ENCODE results near the gene LTBP3.
A peak's percentile ranks its signal among the peaks of the same experiment; 100 is the strongest.

The LTBP3 gene

DNA sequence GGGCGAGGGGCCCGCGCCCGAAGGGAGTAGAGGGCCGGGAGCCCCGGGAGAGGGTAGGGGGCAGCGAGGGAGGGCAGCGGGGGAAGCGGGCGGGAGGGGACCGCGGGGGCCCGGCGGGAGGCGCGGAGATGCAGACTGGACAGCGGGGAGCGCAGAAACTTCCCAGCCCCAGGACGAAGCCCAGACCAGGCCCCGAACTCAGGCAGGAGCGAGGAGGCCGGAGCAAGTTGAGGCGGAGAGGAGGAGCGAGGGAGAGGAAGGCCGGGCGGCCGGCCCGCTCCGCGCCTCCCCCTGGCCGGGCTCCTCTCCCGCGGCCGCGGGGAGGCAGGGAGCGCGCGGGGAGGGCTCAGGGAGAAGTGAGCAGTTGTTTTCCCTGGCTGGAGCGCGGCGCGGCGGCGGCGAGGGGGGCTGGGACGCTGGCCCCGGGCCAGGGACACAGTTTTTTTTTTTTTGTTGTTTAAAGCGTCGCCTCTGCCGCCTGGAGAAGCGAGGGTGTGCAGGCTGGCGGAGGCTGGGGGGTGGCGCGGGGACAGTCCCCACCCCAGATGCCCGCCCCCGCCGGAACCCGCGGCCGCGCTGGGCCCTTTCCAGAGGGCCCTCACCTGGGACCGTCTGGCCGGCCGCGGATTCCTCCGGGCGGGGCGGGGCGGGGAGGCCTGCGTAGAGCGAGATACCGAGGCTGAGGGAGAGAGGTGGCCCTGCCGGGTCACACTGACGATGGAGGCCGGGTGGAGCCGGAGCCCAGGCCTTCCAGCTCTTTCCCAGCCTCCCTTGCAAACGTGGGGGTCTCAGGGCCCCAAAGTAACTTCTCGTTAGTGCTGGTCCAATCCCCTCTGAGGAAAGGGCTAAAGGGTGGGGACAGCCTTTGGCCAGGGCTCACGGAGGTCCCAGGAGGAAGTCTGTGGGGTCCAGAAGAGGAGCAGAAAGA, at the start of gene LTBP3:
Gene LTBP3, minus strand, starts transcription at position 358 of the 928 bp plus-strand sequence. CDS start 400 bp downstream, outside the sequence.
- peak; percentile 65 to 70 for DNase-seq (ENCODE audit: low read depth in 2 of 2)

DNA sequence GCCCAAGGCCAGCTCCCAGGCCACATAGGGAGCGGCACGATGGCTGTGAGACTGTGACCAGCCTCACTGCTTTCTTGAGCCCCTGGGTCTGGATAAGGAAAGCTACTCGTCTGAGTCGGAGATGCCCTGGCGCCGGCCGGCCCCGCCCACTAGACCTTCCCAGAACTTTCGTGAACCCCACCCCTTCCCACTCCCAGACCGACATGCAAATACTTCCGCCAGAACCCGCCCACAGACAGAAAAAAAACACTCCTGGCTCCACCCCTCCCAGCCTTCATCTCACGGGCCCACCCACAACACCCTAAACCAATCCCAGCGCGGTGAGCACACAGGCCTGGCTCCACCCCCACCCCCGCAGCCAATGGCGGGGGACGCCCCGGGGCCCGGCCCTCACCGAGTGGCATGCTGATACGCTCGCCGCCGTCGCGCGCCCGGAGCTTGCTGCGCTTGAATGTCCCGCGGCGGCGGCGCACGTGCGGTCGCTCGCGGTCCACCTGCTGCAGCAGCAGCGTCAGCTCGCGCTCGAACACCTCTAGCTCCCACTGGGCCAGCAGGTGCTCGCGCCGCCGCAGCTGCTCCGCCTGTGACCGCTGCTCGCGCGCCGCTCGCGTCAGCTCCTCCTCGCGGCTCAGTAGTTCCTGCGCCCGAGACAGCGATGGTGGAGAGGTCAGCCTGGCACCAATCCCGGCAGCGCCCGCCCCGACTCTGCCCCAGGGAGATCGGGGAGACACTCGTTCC, 48.9 kb upstream of the LTBP3 start:
- DNase-seq (ENCODE audit: low read depth in 2 of 2), result peak; percentile 94

DNA sequence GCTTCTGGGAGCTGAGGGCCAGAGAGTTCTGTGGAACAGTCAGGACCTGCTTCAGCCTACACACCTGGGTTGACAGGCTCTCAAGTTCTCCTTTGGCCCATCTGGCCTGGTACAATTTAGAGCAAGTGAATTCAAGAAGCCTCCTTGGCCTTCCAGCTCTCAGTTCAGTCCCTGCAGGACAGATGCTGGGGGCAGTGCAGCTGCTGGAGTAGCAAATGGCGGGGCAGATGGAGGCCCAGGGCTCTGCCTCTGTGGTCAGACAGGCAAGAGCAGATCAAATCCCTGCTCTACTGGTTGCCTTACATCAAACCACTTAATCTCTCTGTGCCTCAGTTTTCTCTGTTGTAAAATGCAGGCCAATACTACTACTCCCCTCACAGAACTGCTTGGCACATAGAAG, 46.1 kb upstream of the LTBP3 start:
- no peak for DNase-seq (ENCODE audit: low read depth in 2 of 2)

DNA sequence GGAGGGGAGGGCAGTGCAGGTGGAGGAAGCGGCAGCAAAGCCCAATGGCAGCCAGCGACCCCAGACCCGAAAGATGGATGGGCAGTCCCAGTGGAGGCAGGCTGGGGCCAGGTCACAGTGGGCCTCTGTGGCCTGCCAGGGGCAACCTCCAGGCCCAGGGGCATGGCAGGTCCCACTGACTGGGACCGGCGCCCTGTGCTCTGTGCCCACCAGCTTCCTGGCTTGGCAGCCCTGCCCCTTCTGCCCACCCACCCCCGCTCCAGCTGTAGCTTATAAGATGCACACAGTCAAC, 41.7 kb upstream of the LTBP3 start:
- DNase-seq (ENCODE audit: low read depth in 2 of 2), result no peak

DNA sequence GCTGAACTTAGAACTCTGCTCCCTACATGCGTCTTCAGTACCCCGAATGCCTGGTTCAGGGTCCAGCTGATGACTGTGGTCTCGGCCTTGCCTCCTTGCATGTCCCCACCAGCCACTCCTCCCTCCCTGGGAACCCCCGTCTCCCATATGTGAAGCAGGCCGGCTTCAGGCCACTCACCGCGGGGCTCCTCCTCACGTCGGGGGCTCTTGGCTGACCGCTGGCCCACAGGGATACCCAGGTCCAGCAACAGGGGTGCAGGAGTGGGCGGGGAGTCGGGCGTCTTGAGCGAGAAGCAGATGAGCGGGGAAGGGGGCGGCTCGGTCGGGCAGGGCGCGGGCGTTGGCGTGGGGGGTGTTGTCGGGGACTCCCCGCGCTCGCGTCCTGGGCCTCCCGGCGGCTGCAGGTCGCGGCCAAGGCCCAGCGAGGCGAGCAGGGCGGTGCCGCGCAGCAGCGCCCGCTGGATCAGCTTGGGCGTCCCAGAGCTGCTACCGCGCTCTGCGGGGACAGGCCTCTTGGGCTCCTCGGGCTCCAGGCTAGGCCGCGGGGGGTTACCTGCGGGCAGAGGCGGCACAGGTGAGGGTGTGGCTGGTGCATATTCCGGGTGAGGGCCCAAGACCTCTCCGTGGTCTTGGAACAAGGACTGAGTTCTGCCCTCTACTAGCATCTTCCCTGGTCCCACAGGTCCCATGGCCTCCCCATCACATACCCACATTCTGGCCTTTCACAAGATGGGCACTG, 41.2 kb upstream of the LTBP3 start:
- DNase-seq (ENCODE audit: low read depth in 2 of 2), result no peak

DNA sequence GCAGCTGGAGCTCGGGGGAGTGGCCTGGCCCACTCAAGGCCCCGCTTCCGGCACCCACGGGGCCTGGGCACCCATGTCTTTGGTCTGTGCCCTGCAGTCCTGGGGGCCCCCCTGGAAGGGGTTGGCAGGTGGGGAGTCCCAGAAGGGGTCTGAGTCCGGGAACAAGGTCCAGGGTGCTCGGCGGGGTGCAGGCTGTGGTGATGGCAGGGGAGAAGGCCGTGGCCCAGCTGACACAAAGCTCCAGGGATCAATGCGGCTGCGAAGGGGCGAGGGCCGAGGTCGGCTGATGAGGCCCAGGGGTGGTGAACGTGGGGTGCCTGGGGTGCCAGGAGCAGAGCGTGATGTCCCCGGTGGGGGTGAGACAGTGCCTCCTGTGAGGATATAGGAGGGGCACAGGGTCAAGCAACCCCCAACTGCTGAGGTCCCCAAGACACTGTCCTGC, 40.1 kb upstream of the LTBP3 start:
- no peak for DNase-seq (ENCODE audit: low read depth in 2 of 2)

DNA sequence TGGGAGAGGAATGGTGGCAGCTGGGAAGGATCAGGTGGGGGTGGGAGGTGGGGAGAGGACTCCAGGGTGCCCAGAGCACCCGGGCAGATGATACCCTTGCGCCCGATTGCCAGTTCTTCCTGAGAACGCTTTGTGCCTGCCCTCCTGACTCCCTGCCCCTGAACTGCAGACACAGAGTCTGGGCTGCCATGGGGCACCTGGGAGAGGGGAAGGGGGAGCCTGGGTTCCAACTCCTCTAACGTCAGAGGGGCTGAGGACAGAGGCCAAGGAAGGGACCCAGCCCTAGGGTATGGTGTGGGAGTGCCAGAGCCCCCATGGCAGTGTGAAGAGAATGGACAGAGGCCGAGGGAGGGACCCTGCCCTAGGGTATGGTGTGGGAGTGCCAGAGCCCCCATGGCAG, 38.4 kb upstream of the LTBP3 start:
- no peak for DNase-seq (ENCODE audit: low read depth in 2 of 2)

DNA sequence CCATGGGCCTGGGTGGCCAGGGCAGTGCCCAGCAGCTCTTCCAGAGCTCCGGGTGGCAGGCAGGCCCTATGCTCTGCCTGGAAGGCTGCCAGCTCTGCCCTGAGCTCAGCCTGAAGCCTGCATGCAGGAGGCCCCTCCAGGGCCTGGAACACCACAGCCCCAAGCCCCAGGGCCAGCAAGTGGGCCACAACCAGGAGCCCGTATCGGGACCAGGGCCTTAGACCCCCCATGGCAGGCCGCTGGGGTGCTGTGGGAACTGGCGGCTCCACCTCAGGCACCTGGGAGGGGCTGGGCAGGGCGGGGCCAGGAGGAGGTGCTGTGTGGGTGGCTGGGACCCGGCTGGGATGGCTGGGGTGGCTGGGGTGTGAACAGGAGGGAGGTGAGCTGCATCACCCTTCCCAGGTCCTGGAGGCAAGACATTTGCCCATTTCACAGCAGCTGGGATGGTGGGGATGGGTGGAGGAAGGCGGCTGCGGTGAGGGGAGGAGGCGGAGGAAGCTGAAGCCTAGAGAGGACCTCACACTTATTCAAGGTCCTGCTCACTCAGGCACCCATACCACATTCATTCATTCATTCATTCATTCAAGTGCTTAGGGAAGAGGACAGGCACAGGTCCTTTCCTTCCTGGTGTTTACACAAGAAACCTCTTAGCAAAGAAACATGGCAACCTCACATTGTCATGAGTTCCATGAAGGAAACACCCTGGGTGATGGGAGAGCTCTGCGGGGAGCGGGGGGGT, 37.6 kb upstream of the LTBP3 start, which contains the start of gene KCNK7:
Gene KCNK7, minus strand, starts transcription at position 258 of the 739 bp plus-strand sequence. Its CDS starts 28 bp downstream, at position 230.
- no peak for DNase-seq (ENCODE audit: low read depth in 2 of 2)

DNA sequence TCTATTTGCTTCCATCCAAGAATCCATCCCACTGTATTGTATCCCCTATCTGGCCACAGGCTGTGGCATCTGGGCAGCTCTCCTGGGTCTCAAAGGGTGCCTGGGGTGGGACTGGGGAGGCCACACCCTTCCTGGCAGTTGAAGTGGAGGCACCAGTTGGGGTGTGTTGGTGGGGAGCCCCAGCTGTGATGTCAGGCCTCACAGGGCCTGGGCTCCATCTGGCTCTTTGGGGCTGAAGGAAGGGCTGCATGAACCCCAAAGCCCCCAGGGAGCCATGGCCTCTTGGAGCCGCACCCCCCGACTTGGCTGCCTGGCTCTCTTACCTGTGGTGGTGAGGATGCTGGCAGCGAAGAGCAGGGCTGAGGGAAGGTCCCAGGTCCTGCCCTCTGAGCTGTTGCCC, 37.0 kb upstream of the LTBP3 start:
- DNase-seq (ENCODE audit: low read depth in 2 of 2), result no peak

DNA sequence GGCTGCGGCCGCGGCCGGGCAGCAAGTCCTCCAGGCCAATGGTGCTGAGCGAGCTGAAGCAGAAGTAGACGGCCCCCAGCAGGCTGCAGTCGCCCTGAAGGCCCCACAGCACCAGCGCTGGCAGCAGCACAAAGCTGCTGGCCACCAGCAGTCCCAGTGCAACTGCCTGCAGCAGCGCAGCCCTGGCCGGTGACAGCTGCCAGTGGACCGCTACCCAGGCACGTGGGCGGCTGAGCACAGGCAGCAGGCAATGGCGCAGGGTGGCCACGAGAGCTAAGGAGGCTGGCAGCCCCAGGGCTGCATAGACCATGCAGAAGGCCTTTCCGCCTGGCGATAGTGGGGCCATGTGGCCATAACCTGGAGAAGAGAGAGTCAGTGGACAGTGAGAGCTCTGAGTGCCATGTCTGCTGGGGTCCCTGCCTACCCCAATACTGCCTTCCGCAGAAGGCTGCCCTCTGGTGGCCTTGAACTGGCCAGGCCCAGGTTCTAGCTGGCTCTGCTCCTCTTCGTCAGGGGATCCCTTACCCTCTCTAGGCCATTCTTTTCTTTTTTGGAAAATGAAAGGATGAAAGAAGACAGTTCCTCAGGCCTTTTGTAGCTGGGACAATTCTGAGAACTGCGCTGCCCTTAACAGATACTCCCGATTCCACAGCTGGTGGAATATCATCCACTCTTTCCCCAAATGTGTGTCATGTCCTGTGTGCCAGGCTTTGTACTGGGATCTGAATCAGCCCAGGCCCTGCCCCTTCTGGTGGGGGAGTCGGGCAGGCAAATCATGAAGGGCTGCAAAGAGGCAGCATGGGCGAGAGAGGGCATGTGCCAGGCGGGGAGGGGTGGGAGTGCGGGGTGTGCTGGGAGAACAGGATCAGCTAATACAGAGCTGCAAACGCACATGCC, 35.6 kb upstream of the LTBP3 start:
- DNase-seq (ENCODE audit: low read depth in 2 of 2), result no peak

DNA sequence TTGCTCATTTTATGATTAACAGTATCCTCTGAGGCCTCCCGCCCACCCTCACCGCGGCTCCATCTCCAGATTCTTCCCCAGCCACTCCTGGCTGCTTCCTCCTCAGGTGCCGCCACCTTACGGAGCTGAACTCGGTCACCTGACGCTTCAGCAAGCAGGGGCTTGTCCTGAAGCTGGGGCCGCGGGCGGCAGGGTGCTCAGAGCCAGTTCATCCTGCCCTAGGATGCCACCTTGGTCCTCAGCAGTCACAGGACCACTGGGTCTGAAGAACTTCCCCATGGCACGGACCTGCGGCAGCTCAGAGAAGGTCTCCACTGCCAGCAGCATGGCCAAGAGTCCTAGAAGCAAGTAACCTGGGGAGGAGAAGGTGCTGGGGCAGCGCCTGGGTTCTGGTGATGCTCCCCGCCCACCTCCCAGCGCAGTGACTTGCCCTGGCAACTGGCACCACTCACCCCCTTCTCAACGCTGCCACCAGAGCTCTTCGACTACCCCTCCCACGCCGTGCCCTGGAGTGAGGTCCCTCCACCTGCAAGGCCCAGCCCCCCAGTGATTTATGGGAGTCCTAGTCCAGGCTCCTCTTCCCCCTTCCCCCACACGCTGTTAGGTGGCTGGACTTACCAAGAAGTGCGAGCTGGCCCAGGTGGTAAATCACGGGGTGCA, 34.8 kb upstream of the LTBP3 start:
- DNase-seq (ENCODE audit: low read depth in 2 of 2), result no peak

DNA sequence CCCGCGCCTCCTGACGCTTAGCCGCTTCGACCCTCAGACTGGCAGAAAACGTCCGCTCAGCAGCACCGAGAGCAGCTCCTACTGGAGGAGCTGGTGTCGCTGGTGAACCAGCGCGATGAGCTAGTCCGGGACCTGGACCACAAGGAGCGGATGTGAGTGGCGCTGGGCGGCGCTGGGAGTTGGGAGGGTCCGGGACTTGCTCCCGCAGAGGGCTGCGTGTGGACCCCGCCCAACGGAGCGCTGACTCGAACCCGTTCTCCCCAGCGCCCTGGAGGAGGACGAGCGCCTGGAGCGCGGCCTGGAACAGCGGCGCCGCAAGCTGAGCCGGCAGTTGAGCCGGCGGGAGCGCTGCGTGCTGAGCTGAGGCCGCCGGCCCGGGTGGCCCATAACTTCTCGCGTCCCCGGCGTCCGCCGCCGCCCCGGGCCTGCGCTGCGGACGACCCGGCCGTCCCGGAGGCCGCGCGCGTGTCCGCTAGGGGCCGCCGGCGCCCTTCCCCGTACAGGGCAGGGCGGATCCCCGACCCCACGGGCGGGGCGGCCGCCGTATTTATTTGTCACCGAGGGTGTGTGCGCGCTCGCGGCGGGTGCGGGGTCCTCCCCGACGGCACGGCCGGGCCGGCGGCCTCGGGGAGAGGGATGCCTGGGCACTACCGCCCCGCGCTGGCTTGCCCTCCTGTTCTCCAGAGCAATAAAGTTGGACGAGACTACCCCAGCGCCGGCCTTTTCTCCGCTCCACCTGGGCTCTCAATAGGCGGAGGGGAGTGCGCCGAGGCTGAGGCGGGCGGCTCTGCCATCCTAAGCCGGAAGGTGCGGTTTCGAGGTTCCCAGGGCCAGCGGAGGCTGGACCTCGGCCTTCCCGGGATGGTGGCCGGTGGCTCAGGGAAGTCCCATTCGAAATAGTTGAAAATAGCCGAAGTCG, 34.0 kb upstream of the LTBP3 start:
- DNase-seq (ENCODE audit: low read depth in 2 of 2), result no peak

DNA sequence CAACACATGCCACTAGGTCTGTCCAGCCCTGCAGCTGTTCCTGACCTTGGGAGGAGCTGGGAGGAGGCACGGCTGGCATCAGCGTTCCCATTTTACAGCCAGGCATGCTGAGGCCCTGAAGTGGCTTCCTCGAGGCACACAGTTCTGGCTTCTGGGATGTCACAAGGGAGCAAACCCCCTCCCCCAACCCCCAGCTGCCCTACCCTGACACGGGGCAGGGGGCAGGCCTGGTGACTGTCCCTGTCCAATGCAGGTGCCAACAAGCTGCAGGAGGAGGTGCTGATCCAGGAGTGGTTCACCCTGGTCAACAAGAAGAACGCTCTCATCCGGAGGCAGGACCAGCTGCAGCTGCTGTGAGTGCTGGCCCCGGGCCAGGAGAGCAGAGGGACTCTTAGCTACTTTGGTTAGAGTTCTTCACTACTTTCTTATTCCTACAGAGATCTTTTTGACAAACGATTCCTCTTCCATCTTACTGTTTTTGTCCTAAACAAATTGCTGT, 32.1 kb upstream of the LTBP3 start:
- DNase-seq (ENCODE audit: low read depth in 2 of 2), result no peak

DNA sequence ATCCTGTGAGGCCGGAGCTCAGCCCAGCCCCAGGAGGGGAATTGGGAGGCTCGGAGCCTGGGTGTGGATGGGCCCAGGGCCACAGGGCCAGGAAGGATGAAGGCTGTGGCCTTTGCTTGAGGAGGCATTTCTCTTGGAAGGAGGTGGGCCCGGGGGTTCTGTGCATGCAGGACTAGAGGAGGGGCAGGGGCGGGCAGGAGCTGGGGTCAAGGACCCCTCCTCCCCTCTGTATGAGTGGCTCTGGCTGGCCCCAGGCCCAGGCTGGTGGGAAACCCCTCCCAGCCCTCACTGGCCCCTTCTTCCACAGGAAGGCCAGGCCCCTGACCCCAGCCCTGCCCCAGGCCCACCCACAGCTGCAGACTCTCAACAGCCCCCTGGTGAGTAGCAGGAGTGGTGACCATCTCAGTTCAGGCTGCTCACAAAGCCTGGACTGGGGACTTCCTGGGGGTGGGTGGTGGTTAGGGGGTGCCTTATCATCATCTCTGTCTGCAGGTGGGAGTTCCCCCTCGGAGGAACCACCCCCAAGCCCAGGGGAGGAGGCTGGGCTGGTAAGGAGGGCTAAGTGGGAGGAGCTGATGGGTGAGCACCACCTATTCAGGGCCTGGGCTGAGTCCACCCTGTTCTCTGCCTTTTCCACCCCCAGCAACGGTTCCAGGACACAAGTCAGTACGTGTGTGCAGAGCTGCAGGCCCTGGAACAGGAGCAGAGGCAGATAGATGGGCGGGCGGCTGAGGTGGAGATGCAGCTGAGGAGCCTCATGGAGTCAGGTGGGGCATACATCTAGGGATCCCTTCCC, 31.5 kb upstream of the LTBP3 start:
- DNase-seq (ENCODE audit: low read depth in 2 of 2), result no peak

DNA sequence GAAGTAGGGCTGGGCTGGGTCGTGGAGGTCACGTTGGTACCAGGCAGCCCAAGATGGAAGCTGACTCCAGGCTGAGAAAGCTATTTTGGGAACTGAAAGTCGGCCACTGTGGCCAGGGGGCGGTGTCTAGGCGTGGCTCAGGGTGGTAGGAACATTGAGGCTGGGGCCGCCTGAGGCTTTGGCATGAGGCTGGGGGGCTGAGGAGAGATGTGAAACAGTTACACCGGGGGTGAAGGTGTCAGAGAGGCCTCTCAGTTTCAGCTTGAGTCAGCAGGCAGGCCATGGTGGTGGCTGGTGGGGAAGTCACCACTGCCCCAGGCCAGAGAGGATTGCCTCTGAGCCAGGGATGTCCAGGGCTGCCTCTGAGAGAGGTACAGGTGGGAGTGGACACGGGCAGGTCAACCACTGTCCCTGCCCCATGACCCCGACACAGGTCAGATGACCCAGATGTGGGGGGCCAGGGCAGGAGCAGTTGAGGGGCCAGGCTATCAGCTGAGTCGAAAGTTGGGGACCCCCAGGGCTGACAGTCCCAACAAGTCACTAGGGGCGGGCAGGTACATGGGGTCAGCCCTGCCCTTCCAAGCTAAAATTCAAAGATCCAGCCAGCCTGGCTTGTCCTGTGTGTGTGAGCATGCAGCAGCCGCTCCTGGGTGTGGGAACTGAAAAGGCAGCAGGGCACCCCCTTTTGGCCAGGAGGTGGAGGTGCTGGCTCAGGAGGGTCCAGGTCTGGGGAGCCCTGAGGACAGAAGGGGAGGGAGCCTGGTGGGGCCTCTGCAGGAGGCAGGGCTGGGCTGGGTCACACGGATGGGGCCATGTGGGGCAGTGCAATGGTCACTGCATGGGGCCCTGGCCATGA, 30.3 kb upstream of the LTBP3 start:
- no peak for DNase-seq (ENCODE audit: low read depth in 2 of 2)

DNA sequence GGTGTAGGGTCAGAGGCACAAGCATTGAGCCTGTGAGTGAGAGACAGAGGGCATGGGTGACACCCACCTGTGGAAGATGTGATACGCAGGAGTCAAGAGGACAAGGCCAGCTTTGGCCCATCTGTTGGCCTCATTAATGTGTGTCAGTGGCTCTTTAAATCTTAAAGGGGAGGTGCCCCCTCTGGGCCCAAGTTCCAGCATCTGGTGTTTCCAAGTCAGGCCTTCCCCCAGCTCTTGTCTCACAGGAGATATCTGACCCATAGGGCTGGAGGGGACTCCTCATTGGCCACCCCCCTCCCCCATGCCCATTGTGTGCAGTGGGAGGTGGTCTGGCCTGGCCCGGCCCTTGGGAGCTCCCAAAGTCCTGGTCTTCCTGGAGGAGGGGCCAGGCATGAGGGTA, 28.5 kb upstream of the LTBP3 start:
- no peak for DNase-seq (ENCODE audit: low read depth in 2 of 2)

DNA sequence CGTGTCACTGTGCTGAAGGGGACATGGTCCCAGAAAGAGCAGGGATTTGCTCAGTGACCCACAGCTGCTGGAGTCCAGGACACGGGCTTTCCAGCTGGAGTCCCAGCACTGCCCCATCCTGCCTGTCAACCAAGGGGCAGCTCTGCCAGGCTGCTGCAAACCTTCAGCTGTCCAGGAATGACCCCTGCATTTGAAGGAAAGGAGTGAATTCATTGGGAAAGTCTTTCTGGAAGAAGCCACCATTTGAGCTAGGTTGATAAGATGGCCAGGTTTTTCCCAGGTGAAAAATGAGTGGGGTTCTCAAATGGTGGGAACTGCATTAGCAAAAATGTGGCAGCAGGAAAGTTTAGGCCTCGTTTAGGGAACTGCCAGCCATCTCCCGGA, 28.1 kb upstream of the LTBP3 start:
- DNase-seq (ENCODE audit: low read depth in 2 of 2), result no peak
